Activated CD8-positive, alpha-beta T cell treated with anti-CD3 and anti-CD28 coated beads for 36 hours (primary cell): ENCODE results near the gene CALCOCO1. TPM values are rescaled to one million over a fixed set of nuclear protein-coding genes. Genes with fewer than 3 reads are reported as not detected.
"Not testable (repeated sequence)": the region's sequence is repeated elsewhere in the genome, so short reads cannot be mapped to it uniquely, and the experiment has no call there.

Experiments
- ATAC-seq: fragments of 200-7000 bp; cut with Tn5 transposase; one replicate; pipeline ENCODE4 v1.10.0; 2021; ENCODE audit warnings: mild to moderate bottlenecking, moderate library complexity
- CTCF ChIA-PET: fragments of 350-600 bp; sonication (Branson Sonifier 250); formaldehyde crosslinking; loops from one replicate; lab custom pipeline; 2021; ENCODE audit warnings: antibody characterized with exemption; lab: Charles Lee
- POLR2A ChIA-PET: fragments of 350-600 bp; sonication (Branson Sonifier 250); formaldehyde crosslinking; loops from one replicate; lab custom pipeline; 2021; ENCODE audit warnings: antibody characterized with exemption; lab: Charles Lee
- DNase-seq: peaks from one replicate; pipeline ENCODE4 v3.0.0-alpha.2; 2020
- H3K27ac Mint-ChIP-seq: one replicate; pipeline ENCODE4 v1.8.0; 2021; ENCODE audit warnings: mild to moderate bottlenecking, mixed read lengths
- H3K27me3 Mint-ChIP-seq: one replicate; pipeline ENCODE4 v1.8.0; 2021; ENCODE audit warnings: mixed read lengths
- H3K36me3 Mint-ChIP-seq: one replicate; pipeline ENCODE4 v1.8.0; 2021; ENCODE audit warnings: low read depth, mixed read lengths
- H3K4me1 Mint-ChIP-seq: one replicate; pipeline ENCODE4 v1.8.0; 2021; ENCODE audit warnings: low read depth, mixed read lengths
- H3K4me3 Mint-ChIP-seq: one replicate; pipeline ENCODE4 v1.8.0; 2021; ENCODE audit warnings: mild to moderate bottlenecking, moderate library complexity, mixed read lengths
- H3K9me3 Mint-ChIP-seq: one replicate; pipeline ENCODE4 v1.8.0; 2021; ENCODE audit warnings: mixed read lengths
- intact Hi-C: fragments of 100-400 bp; cut with micrococcal nuclease; formaldehyde crosslinking; loops from one replicate; pipeline ENCODE4 v1.10.0; 2022
- total RNA-seq, 2 experiments: library from RNA; stranded (reverse); gene quantifications; one replicate each; pipeline ENCODE4 v1.2.3, GENCODE V29; 2021
- TF ChIP-seq, protein P1 (sequence below): fragments of 200-600 bp; IDR thresholded peaks from one replicate; pipeline ENCODE4 v1.8.0; 2022; ENCODE audit warnings: antibody characterized with exemption, mild to moderate bottlenecking

Gene CALCOCO1
- total RNA-seq, 2 experiments from 2014 or later: 15.5 to 16.2 TPM

- ChIA-PET POLR2A (no interaction called here), CTCF (interaction anchor here (1.5 to 3.4 kb wide), 2 partner anchors 10 to 20 kb away, joined by 8 to 19 read pairs; no protein-coding TSS in a partner anchor)
- H3K4me3 Mint-ChIP-seq: no peak overlapping the region
These were observed 39.6 kb upstream of the CALCOCO1 start for GRCh38 chr12:53766881-53767280.

GRCh38 chr12:53765891-53766290, 38.6 kb upstream of the CALCOCO1 start:
- ATAC-seq (no peak), DNase-seq (no peak)
- Mint-ChIP-seq H3K4me3 (no peak overlapping the region), H3K36me3 (no peaks in the 10 kb centered on the region), H3K4me1 (no peaks in the 10 kb centered on the region), H3K9me3 (no peaks in the 10 kb centered on the region), H3K27me3 (peaks cover 50% of the 10 kb centered on the region), H3K27ac (no peak overlapping the region)
- CTCF ChIA-PET: interaction anchor here (0.9 to 3.4 kb wide), 5 partner anchors 9 to 64 kb away, joined by 4 to 19 read pairs (median 8); no protein-coding TSS in a partner anchor
- intact Hi-C loops: no loop called here
- POLR2A ChIA-PET: no interaction called here
- TF ChIP-seq, protein P1, sequence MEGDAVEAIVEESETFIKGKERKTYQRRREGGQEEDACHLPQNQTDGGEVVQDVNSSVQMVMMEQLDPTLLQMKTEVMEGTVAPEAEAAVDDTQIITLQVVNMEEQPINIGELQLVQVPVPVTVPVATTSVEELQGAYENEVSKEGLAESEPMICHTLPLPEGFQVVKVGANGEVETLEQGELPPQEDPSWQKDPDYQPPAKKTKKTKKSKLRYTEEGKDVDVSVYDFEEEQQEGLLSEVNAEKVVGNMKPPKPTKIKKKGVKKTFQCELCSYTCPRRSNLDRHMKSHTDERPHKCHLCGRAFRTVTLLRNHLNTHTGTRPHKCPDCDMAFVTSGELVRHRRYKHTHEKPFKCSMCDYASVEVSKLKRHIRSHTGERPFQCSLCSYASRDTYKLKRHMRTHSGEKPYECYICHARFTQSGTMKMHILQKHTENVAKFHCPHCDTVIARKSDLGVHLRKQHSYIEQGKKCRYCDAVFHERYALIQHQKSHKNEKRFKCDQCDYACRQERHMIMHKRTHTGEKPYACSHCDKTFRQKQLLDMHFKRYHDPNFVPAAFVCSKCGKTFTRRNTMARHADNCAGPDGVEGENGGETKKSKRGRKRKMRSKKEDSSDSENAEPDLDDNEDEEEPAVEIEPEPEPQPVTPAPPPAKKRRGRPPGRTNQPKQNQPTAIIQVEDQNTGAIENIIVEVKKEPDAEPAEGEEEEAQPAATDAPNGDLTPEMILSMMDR: no peak

More at GRCh38 chr12:53766881-53767280, 39.6 kb upstream of the CALCOCO1 start:
- DNase-seq: no peak
- Mint-ChIP-seq H3K27ac (no peak overlapping the region), H3K4me1 (no peaks in the 10 kb centered on the region), H3K9me3 (no peaks in the 10 kb centered on the region), H3K27me3 (peaks cover 48% of the 10 kb centered on the region), H3K36me3 (no peaks in the 10 kb centered on the region)
- no peak for ATAC-seq
- intact Hi-C loops: no loop called here
- TF ChIP-seq, protein P1: no peak

DNA sequence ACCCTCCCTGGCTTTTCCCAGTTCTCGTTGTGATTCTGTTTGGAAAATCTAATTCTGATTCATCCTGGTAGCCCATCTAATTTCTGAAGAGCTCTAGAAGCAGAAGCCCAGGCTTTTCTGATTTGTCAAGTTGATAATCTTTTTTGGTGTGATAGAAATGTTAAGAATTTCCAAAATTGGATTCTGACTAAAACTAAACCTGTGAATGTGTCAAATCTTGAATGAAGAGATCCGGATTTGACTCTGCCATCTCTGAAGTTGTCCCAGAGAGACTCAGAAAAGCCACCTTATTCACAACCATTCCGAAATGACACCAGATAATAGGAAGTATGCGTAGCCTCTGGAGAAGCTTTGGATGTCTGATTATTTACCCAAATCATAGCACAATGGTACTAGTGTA, 37.4 kb upstream of the CALCOCO1 start:
- no peaks in the 10 kb centered on the region for H3K9me3 Mint-ChIP-seq
- intact Hi-C loops: no loop called here
- TF ChIP-seq, protein P1: no peak
- ATAC-seq (no peak), DNase-seq (no peak)
- H3K4me1 Mint-ChIP-seq: no peaks in the 10 kb centered on the region
- H3K36me3 Mint-ChIP-seq: no peaks in the 10 kb centered on the region
- CTCF ChIA-PET: interaction anchor here (1.0 to 3.4 kb wide), 3 partner anchors 18 to 62 kb away, joined by 4 to 19 read pairs (median 8); no protein-coding TSS in a partner anchor
- peaks cover 49% of the 10 kb centered on the region for H3K27me3 Mint-ChIP-seq
- POLR2A ChIA-PET: interaction anchor here (0.6 kb wide), 1 partner anchor 45 kb away, joined by 3 read pairs; no protein-coding TSS in a partner anchor
- no peak overlapping the region for H3K27ac Mint-ChIP-seq
- no peak overlapping the region for H3K4me3 Mint-ChIP-seq

GRCh38 chr12:53762793-53763192, 35.5 kb upstream of the CALCOCO1 start:
- H3K4me3 Mint-ChIP-seq, H3K4me1 Mint-ChIP-seq, POLR2A ChIA-PET, H3K36me3 Mint-ChIP-seq, ATAC-seq, H3K27ac Mint-ChIP-seq, H3K9me3 Mint-ChIP-seq, DNase-seq, intact Hi-C loops: not testable (repeated sequence)
- CTCF ChIA-PET: interaction anchor here (1.0 to 2.6 kb wide), 2 partner anchors 16 to 20 kb away, joined by 3 to 13 read pairs; no protein-coding TSS in a partner anchor
- H3K27me3 Mint-ChIP-seq: peaks cover 62% of the 10 kb centered on the region

DNA sequence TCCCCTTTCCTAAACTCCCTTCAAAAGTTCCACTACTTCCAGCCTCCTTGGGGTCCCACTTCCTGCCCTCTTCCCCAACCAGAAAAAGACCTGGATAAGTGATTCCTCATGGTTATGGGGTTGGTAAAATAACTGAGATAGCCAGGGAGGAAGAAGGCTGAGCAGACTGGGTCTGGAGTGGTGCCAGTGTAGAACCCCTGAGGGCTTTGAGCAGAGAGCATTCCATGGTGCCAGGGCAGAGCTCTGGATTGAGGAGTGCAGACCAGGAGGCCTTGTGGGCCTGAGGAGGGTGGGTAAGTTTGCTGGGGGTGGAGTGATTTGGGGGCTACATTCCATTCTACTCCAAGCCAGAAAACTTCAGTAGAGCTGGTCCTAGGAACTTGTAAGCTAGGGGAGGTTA, 34.1 kb upstream of the CALCOCO1 start:
- no peak overlapping the region for H3K4me3 Mint-ChIP-seq
- no peaks in the 10 kb centered on the region for H3K36me3 Mint-ChIP-seq
- no peak overlapping the region for H3K27ac Mint-ChIP-seq
- ChIA-PET POLR2A (no interaction called here), CTCF (interaction anchor here (1.3 to 2.6 kb wide), 3 partner anchors 15 to 59 kb away, joined by 4 to 13 read pairs (median 11); no protein-coding TSS in a partner anchor)
- TF ChIP-seq, protein P1: no peak
- peaks cover 49% of the 10 kb centered on the region for H3K27me3 Mint-ChIP-seq
- no peak for ATAC-seq
- H3K9me3 Mint-ChIP-seq: no peaks in the 10 kb centered on the region
- H3K4me1 Mint-ChIP-seq: peaks cover 12% of the 10 kb centered on the region
- intact Hi-C loops: no loop called here
- no peak for DNase-seq
